ENCODE measurements around the gene SSU72. TPM values are rescaled to one million over a fixed set of nuclear protein-coding genes. Genes with fewer than 3 reads are reported as not detected.
"Not testable (repeated sequence)": the region's sequence is repeated elsewhere in the genome, so short reads cannot be mapped to it uniquely, and the experiment has no call there.

SSU72 gene
- total RNA-seq, 4 donors from 2014 or later = 129 to 161 (median 146) TPM

DNA sequence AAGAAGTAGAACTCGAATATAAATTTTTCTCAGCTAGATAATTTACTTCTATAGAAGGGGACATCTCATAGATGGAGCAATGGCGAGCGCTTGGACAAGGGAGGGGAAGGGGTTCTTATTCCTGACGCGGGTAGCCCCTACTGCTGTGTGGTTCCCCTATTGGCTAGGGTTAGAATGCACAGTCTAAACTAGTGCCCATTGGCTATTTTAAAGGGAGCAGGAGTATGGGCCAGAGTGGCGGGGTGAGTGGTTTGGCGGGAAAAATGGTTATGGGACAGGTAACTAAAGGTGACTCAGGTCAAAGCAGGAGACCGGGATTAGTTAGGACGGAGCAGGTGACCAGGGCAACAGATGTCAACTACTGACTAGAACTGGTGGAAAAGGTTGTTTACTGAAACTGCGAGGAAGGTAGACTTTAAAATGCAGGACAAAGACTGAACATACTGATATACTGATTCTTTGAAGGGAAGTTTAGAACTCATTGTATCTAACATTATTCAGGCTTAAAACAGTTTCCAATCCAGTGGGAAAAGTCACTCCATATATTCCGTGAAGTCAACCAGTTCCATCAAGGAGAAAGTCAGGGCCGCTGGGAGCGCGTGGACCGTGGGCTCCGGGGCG is 63.6 kb downstream of the SSU72 start:
- Histone ChIP-seq H3K36me3 (peaks cover 0 to under 1% (median 0%) of the 10 kb centered on the region in 3 donors), H3K9me3 (no peaks in the 10 kb centered on the region), H3K27me3 (no peaks in the 10 kb centered on the region), H3K27ac (peak overlapping the region; percentile 92 to 97 (median 94)), H3K4me1 (peaks cover 0 to 25% (median 3%) of the 10 kb centered on the region in 4 donors), H3K4me3 (peak overlapping the region; percentile 68 to 98 (median 90))
- TF ChIP-seq, protein P1, sequence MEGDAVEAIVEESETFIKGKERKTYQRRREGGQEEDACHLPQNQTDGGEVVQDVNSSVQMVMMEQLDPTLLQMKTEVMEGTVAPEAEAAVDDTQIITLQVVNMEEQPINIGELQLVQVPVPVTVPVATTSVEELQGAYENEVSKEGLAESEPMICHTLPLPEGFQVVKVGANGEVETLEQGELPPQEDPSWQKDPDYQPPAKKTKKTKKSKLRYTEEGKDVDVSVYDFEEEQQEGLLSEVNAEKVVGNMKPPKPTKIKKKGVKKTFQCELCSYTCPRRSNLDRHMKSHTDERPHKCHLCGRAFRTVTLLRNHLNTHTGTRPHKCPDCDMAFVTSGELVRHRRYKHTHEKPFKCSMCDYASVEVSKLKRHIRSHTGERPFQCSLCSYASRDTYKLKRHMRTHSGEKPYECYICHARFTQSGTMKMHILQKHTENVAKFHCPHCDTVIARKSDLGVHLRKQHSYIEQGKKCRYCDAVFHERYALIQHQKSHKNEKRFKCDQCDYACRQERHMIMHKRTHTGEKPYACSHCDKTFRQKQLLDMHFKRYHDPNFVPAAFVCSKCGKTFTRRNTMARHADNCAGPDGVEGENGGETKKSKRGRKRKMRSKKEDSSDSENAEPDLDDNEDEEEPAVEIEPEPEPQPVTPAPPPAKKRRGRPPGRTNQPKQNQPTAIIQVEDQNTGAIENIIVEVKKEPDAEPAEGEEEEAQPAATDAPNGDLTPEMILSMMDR (IDR thresholded peaks at IDR 0.05) = no peak
- no peak for TF ChIP-seq POLR2A (IDR thresholded peaks at IDR 0.05)
- no peak for TF ChIP-seq EP300 (IDR thresholded peaks at IDR 0.05)
- DNase-seq (ENCODE audit: low spot score in 2 of 2) = no peak
- 17 to 23% methylated on average over 11 to 17 of the region's 17 CpGs for WGBS, 2 donors

DNA sequence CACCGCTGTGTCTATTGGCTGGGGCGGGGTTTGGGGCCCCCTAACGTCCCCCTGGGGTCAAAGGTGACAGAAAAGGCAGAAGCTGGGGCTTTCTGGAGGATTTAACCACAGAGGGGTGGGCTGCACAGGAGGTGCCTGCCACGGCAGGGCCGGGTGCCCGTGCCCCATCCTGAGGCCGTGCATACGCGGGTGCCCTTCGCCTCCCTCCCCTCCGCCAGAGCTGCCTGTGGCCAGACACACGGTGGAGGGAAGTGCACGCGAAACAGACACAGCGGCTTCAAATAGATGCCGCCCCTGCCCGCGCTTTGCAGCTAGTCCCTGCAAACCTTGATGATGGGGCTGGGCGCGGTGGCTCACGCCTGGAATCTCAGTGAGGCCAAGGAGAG is 65.2 kb downstream of the SSU72 start:
- H3K9me3 ChIP-seq; H3K4me3 ChIP-seq; H3K27me3 ChIP-seq; DNase-seq (ENCODE audit: low spot score in 2 of 2); H3K36me3 ChIP-seq; H3K27ac ChIP-seq: not testable (repeated sequence)
- H3K4me1 ChIP-seq = peaks cover 0 to 38% (median 3%) of the 10 kb centered on the region in 4 donors
- 76 to 80% methylated on average over 16 to 18 of the region's 21 CpGs for whole genome bisulfite sequencing, 2 donors

DNA sequence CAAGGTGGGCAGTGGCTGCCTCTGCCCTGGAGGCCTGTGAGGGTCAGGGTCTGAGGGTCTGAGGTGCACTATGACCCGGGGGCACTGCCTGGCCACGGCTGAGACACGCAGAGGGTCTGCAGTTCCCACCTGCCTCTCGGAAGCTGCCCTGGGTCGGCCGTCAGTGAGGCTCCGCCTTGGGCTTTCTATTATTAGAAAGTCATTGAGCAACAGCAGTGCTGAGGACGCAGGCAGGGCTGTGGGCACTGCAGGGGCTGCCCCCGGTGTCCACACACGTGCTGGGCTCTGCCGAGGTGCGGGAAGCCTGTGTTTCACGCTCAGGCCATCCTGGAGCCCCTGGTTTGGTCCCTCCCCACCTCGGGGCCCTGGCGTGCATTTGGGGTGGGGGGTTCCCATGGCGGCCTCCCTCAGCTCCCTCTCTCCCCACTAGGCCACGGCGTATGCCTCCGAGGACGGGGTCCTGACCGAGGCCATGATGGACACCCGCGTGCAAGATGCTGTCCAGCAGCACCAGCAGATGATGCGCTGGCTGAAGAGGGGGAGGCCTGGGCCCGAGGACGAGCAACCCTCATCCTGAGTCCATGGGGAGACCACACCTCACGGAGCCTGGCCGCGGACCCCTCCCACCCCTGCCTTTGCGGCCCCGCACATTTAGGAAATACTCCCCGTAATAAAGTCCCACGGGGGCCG is 65.7 kb downstream of the SSU72 start:
- H3K4me3 ChIP-seq; H3K27ac ChIP-seq; H3K9me3 ChIP-seq; DNase-seq (ENCODE audit: low spot score in 2 of 2); H3K27me3 ChIP-seq; H3K36me3 ChIP-seq: not testable (repeated sequence)
- WGBS, 2 donors = 65 to 76% methylated on average over 5 to 20 of the region's 34 CpGs
- peaks cover 0 to 36% (median 3%) of the 10 kb centered on the region in 4 donors for H3K4me1 ChIP-seq

DNA sequence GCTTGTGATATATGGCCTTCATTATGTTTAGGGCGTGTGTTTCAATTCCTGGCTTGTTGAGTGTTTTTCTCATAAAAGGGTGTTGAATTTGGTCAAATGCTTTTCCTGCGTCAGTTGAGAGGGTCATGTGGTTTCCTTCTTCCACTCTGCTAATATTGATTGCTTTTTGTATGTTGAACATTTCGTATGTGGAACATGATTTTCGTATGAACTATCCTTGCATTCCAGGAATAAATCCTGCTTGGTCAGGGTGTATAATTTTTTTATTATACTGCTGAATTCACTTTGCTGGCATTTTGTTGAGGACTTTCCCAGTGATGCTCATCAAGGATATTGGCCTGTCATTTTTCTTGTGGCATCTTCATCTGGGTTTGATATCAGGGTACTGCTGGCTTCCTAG is 67.4 kb downstream of the SSU72 start:
- DNase-seq (ENCODE audit: low spot score in 2 of 2) = no peak
- no peak overlapping the region for H3K4me3 ChIP-seq
- H3K27ac ChIP-seq = no peak overlapping the region
- H3K36me3 ChIP-seq = no peaks in the 10 kb centered on the region
- TF ChIP-seq EP300 (IDR thresholded peaks at IDR 0.05) = no peak
- TF ChIP-seq POLR2A (IDR thresholded peaks at IDR 0.05) = no peak
- TF ChIP-seq, protein P1 (IDR thresholded peaks at IDR 0.05) = no peak
- no peaks in the 10 kb centered on the region for H3K27me3 ChIP-seq
- H3K9me3 ChIP-seq = no peaks in the 10 kb centered on the region
- peaks cover 0 to 27% (median 3%) of the 10 kb centered on the region in 4 donors for H3K4me1 ChIP-seq
- WGBS, 2 donors = 88 to 95% methylated on average over 4 of the region's 4 CpGs

DNA sequence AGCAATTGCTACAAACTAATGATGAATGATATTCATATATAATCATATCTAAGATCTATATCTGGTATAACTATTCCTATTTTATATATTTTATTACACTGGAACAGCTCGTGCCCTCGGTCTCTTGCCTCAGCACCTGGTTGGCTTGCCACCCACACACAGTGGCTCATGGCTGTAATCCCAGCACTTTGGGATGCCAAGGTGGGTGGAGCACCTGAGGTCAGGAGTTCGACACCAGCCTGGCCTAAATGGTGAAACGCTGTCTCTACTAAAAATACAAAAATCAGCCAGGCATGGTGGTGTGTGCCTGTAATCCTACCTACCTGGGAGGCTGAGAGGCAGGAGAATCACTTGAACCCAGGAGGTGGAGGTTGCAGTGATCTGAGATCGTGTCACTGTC is 68.9 kb downstream of the SSU72 start:
- peak overlapping the region in 3 of 4 donors; percentile 72 to 79 (median 74) for H3K27ac ChIP-seq
- not testable (repeated sequence) for DNase-seq (ENCODE audit: low spot score in 2 of 2); H3K4me3 ChIP-seq; H3K9me3 ChIP-seq; H3K27me3 ChIP-seq; H3K36me3 ChIP-seq
- WGBS, 2 donors = 84 to 88% methylated on average over 5 of the region's 5 CpGs
- H3K4me1 ChIP-seq = peaks cover 0 to 21% (median under 1%) of the 10 kb centered on the region in 4 donors

DNA sequence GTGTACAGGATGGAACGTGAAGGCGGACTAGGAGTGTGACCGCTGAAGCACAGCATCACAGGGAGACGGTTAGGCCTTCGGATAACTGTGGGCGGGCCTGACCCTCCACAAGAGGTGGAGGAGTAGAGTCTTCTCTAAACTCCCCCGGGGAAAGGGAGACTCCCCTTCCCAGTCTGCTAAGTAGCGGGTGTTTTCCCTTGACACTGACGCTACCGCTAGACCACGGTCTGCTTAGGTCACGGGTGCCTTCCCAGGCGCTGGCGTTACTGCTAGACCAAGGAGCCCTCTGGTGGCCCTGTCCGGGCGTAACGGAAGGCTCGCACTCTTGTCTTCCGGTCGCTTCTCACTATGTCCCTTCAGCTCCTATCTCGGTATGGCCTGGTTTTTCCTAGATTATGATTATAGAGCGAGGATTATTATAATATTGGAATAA is 69.3 kb downstream of the SSU72 start:
- H3K4me1 ChIP-seq = peaks cover 0 to 16% (median 0%) of the 10 kb centered on the region in 4 donors
- H3K4me3 ChIP-seq = peak overlapping the region in 2 of 4 donors; percentile 19 to 21
- not testable (repeated sequence) for H3K9me3 ChIP-seq, H3K27me3 ChIP-seq, H3K36me3 ChIP-seq
- 13 to 16% methylated on average over 10 to 11 of the region's 22 CpGs for WGBS, 2 donors
- TF ChIP-seq, protein P1 (IDR thresholded peaks at IDR 0.05) = peak in 3 of 5 experiments; percentile 20 to 36 (median 30)
- peak; percentile 23 to 30 for DNase-seq (ENCODE audit: low spot score in 2 of 2)
- H3K27ac ChIP-seq = peak overlapping the region; percentile 13 to 79 (median 73)

Data from tibial nerve (tissue), 4 donors.